ENCODE data around the gene CFAP141.

The CFAP141 gene

GRCh38 chr1:154176337-154176736 is 29.8 kb downstream of the CFAP141 start:
- ATAC-seq (ENCODE audit: low read depth) (peak; percentile 76), DNase-seq (ENCODE audit: low spot score) (no peak)
- no peaks in the 10 kb centered on the region for H3K27me3 ChIP-seq (ENCODE audit: insufficient read depth, poor library complexity, severe bottlenecking)
- H3K4me3 ChIP-seq (ENCODE audit: severe bottlenecking): no peak overlapping the region
- H3K27ac ChIP-seq (ENCODE audit: poor library complexity, severe bottlenecking): peak overlapping the region; percentile 27
- H3K4me1 ChIP-seq (ENCODE audit: insufficient read depth, poor library complexity, severe bottlenecking): peaks cover 29% of the 10 kb centered on the region
- no peak for TF ChIP-seq CTCF (IDR thresholded peaks at IDR 0.05; ENCODE audit: poor library complexity, severe bottlenecking)
- H3K9me3 ChIP-seq (ENCODE audit: severe bottlenecking): no peaks in the 10 kb centered on the region
- peaks cover 92% of the 10 kb centered on the region for H3K36me3 ChIP-seq (ENCODE audit: low read depth)

GRCh38 chr1:154174654-154175053 is 31.5 kb downstream of the CFAP141 start:
- Histone ChIP-seq H3K27ac (ENCODE audit: poor library complexity, severe bottlenecking) (no peak overlapping the region), H3K27me3 (ENCODE audit: insufficient read depth, poor library complexity, severe bottlenecking) (no peaks in the 10 kb centered on the region), H3K9me3 (ENCODE audit: severe bottlenecking) (no peaks in the 10 kb centered on the region), H3K4me3 (ENCODE audit: severe bottlenecking) (no peak overlapping the region), H3K4me1 (ENCODE audit: insufficient read depth, poor library complexity, severe bottlenecking) (peaks cover 12% of the 10 kb centered on the region), H3K36me3 (ENCODE audit: low read depth) (peaks cover 92% of the 10 kb centered on the region)
- ATAC-seq (ENCODE audit: low read depth): no peak
- no peak for DNase-seq (ENCODE audit: low spot score)
- TF ChIP-seq CTCF (IDR thresholded peaks at IDR 0.05; ENCODE audit: poor library complexity, severe bottlenecking): no peak

GRCh38 chr1:154171880-154172279 is 34.3 kb downstream of the CFAP141 start:
- H3K36me3 ChIP-seq (ENCODE audit: low read depth): peaks cover 92% of the 10 kb centered on the region
- no peaks in the 10 kb centered on the region for H3K27me3 ChIP-seq (ENCODE audit: insufficient read depth, poor library complexity, severe bottlenecking)
- ATAC-seq (ENCODE audit: low read depth) (no peak), DNase-seq (ENCODE audit: low spot score) (no peak)
- no peak for TF ChIP-seq CTCF (IDR thresholded peaks at IDR 0.05; ENCODE audit: poor library complexity, severe bottlenecking)
- no peak overlapping the region for H3K27ac ChIP-seq (ENCODE audit: poor library complexity, severe bottlenecking)
- H3K4me3 ChIP-seq (ENCODE audit: severe bottlenecking): no peak overlapping the region
- H3K4me1 ChIP-seq (ENCODE audit: insufficient read depth, poor library complexity, severe bottlenecking): no peaks in the 10 kb centered on the region
- H3K9me3 ChIP-seq (ENCODE audit: severe bottlenecking): no peaks in the 10 kb centered on the region

- DNase-seq (ENCODE audit: low spot score) (no peak), ATAC-seq (ENCODE audit: low read depth) (no peak)
- H3K27ac ChIP-seq (ENCODE audit: poor library complexity, severe bottlenecking): no peak overlapping the region
- no peaks in the 10 kb centered on the region for H3K9me3 ChIP-seq (ENCODE audit: severe bottlenecking)
- H3K4me3 ChIP-seq (ENCODE audit: severe bottlenecking): no peak overlapping the region
- H3K36me3 ChIP-seq (ENCODE audit: low read depth): peaks cover 96% of the 10 kb centered on the region
- no peak for TF ChIP-seq CTCF (IDR thresholded peaks at IDR 0.05; ENCODE audit: poor library complexity, severe bottlenecking)
- no peaks in the 10 kb centered on the region for H3K27me3 ChIP-seq (ENCODE audit: insufficient read depth, poor library complexity, severe bottlenecking)
- H3K4me1 ChIP-seq (ENCODE audit: insufficient read depth, poor library complexity, severe bottlenecking): no peaks in the 10 kb centered on the region
These were observed 34.9 kb downstream of the CFAP141 start for GRCh38 chr1:154171223-154171583.

- no peak for ATAC-seq (ENCODE audit: low read depth)
- H3K27me3 ChIP-seq (ENCODE audit: insufficient read depth, poor library complexity, severe bottlenecking): no peaks in the 10 kb centered on the region
- no peaks in the 10 kb centered on the region for H3K9me3 ChIP-seq (ENCODE audit: severe bottlenecking)
- H3K4me1 ChIP-seq (ENCODE audit: insufficient read depth, poor library complexity, severe bottlenecking): no peaks in the 10 kb centered on the region
- H3K36me3 ChIP-seq (ENCODE audit: low read depth): peaks cover 96% of the 10 kb centered on the region
- H3K4me3 ChIP-seq (ENCODE audit: severe bottlenecking): no peak overlapping the region
- H3K27ac ChIP-seq (ENCODE audit: poor library complexity, severe bottlenecking): no peak overlapping the region
- no peak for TF ChIP-seq CTCF (IDR thresholded peaks at IDR 0.05; ENCODE audit: poor library complexity, severe bottlenecking)
- no peak for DNase-seq (ENCODE audit: low spot score)
These were observed 35.4 kb downstream of the CFAP141 start for GRCh38 chr1:154170547-154171222.

All from RWPE2 (cell line).